Stimulated activated CD8-positive, alpha-beta memory T cell treated with anti-CD3 and anti-CD28 coated beads, Interleukin-15, amount 100 ng/mL, for 48 hours (primary cell): Measurements from ENCODE around the gene ARF4.
"Not testable (repeated sequence)": the region's sequence is repeated elsewhere in the genome, so short reads cannot be mapped to it uniquely, and the experiment has no call there.

Experiments
- DNase-seq, 2 donors: peaks; one replicate each; pipeline ENCODE4 v3.0.0-alpha.2; 2020; ENCODE audit warnings: low read depth in 2 of 2

ARF4 gene

GRCh38 chr3:57597127-57597923 lies at the start of gene ARF4:
Gene ARF4 (minus strand): TSS chr3:57597344. CDS start chr3:57597140, 204 bp downstream.
- DNase-seq = peak; percentile 100

DNA sequence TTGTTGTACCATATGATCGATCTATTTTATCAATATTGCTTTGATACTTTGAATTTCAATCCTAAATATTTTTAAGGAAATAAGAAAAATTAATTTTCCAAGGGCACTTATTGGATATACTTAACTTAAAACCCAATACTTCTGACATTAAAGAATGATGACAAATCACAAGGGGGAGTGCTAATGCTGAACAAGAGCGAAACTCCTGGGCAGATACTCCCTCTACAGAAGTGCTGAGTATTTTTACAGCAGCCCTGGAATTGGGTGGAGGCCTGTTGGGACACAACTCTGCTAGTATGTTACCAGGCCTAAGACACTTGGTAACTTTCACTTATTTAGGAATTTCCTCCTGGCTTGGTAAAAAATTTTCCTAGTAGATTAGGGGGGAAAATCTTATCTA lies 49.6 kb upstream of the ARF4 start:
- DNase-seq = no peak

GRCh38 chr3:57644740-57645139 lies 47.6 kb upstream of the ARF4 start:
- no peak for DNase-seq

DNA sequence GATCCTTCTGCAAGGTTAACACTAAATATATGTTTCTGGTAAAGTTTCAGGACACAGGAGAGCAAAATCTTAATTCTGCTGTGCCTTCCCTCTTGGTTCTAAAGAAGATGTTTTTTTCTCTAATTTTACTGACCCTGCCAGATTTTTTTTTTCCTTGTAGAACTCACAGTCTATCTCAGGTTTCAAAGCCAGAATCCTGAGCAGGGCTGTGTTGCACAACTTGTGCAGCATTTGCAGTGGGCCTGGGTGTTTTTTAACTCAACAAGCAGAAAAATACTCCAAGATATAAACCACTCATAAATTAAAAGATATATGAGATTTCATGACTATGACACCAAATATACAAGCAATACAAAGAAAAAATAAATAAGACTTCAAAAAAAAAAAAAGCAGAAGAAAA lies 40.2 kb upstream of the ARF4 start:
- DNase-seq = no peak

- DNase-seq = not testable (repeated sequence)
These were observed 37.1 kb upstream of the ARF4 start for GRCh38 chr3:57634259-57634658.

- DNase-seq = no peak
These were observed 30.8 kb upstream of the ARF4 start for GRCh38 chr3:57627976-57628375.

DNA sequence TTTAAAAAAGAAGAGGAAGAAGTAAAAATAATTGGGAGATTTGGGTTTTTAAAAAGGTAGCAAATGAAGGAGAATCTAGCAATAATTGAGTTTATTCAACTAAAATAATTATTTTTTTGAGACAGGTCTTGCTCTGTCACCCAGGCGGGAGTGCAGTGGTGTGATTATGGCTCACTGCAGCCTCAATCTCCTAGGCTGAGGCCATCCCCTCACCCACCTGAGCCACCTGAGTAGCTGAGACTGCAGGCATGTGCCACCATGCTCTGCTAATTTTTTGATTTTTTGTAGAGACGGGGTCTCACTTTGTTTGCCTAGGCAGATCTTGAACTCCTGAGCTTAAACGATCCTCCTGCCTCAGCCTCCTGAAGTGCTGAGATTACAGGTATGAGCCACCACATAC lies 27.7 kb upstream of the ARF4 start:
- no peak for DNase-seq

DNA sequence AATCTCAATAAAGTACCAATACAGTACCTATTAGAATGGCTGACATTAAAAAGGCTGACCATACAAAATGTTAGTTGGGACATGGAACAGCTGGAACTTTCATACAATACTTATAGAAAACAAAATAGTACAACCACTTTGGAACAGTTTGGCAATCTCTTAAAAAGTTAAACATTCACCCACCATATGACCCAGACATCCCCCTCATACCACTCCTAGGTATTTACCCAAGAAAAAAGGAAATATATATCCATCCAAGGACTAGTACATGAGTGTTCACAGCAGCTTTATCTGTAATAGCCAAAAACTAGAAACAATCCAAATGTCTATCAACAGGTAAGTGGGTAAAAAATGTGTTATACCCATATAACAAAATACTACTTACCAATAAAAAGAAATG lies 25.2 kb upstream of the ARF4 start:
- DNase-seq = no peak

GRCh38 chr3:57617739-57618138 lies 20.6 kb upstream of the ARF4 start:
- no peak for DNase-seq

DNA sequence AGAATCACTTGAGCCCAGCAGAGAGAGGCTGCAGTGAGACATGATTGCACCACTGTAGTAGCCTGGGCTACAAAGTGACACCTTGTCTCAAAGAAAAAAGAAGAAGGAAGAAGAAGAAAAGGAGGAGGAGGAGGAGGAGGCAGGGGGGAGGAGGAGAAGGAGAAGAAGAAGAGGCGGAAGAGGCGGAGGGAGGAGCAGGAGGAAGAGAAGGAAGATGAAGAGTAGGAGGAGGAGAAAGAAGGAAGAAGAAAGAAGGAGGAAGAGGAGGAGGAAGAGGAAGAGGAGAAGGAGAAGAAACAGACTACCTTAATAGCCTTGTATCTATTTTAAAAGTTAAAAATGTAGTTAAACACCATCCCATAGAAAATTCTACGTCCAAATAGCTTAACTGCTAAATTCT lies 19.1 kb upstream of the ARF4 start:
- DNase-seq = no peak

GRCh38 chr3:57611870-57612269 lies 14.7 kb upstream of the ARF4 start:
- not testable (repeated sequence) for DNase-seq

DNA sequence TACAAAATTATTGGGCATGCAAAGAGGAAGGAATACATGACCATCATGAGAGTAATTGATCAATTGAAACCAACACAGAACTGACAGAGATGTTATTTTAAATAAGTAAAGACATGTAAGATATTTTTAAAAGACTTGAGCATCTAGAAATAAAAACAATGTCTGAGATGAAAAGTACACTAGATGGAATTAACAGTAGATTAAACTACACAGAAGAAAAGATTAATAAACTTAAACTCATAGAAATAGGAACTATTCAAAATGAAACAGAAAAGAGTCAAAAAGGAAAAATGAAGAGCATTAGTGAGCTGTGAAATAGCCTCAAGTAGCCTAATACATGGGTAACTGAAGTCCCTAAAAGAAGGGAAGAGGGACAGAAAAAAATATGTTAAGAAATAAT lies 8.5 kb upstream of the ARF4 start:
- DNase-seq = no peak

- DNase-seq = no peak
These were observed 7.8 kb upstream of the ARF4 start for GRCh38 chr3:57604971-57605370.

DNA sequence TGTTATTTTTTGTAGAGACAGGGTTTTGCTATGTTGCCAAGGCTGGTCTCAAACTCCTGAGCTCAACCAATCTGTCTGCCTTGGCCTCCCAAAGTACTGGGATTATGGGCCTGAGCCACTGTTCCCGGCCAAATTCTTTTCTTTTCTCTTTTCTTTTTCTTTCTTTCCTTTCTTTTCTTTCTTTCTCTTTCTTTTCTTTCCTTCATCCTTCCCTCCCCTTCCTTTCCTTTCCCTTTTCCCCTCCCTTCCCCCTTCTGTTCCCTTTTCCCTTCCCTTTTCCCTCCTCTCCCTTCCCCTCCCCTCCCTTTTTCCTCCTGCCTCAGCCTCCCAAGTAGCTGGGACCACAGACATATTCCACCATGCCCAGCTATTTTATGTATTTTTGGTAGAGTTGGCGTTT lies 3.1 kb upstream of the ARF4 start:
- no peak for DNase-seq

DNA sequence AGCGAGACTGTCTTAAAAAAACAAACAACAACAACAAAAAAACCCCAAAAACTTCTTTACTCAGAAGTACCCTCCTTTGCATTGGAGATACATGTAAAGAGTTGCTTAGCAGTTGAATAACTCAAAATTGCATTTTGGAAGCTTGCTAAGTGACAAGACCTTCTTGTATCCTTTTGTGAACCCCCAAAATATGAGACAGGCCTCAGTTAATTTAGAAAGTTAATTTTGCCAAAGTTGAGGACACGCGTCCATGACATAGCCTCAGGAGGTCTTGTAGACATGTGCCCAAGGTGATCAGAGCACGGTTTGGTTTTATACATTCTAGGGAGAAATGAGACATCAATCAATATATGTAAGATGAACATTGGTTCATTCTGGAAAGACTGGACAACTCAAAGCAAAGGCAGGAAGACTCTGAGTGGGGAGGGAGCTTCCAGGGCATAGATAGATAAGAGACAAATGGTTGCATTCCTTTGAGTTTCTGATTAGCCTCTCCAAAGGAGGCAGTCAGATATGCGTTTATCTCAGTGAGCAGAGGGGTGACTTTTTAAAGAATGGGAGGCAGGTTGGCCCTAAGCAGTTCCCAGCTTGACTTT lies 1.7 kb upstream of the ARF4 start:
- DNase-seq = no peak

DNA sequence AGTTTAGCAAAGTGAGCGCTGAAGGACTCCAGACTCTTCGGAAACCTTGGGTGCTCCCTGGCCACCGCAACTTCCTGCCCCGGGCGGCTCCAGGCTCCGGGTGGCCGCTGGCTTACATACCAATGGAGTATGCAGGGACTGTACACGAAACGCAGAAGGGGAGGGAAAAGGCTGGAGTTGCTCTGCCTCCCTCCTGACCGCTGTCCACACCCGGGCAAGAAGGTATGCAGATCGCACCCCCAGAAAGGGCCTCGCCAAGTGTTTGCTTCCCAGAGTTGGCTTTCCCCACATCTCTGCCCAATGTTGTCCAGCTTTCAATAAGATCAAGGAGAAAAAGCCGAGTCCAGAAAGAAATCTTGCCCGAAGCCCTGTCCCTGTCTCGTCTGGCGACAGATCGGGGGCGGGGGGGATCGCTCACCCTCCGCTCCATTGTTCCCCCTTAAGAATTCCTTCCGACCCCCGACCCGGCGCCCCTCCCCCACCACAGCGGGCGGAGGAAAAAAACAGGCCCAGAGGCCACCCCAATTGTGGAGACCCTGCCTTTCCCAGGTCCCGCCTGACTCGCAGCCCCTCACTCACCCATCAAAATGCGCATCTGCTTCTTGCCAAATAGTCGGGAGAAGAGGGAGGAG lies 533 bp downstream of the ARF4 start:
- DNase-seq = peak; percentile 41 to 52

- no peak for DNase-seq
These were observed 2.6 kb downstream of the ARF4 start for GRCh38 chr3:57594576-57594975.

DNA sequence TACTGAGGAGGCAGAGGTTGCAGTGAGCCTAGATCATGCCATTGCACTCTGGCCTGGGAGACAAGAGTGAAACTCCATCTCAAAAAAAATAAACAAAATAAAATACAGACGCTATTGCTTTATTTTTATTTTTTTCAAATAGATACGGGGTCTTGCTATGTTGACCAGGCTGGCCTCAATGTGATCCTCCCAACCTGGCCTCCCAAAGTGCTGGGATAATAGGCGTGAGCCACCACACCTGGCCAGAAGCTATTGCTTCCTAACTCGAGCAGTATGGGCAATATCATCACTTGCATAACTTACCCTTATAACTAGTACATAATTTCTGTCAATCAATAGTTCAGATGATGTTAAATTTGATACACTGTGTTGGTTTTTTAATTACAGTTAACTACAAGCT lies 3.0 kb downstream of the ARF4 start:
- no peak for DNase-seq

DNA sequence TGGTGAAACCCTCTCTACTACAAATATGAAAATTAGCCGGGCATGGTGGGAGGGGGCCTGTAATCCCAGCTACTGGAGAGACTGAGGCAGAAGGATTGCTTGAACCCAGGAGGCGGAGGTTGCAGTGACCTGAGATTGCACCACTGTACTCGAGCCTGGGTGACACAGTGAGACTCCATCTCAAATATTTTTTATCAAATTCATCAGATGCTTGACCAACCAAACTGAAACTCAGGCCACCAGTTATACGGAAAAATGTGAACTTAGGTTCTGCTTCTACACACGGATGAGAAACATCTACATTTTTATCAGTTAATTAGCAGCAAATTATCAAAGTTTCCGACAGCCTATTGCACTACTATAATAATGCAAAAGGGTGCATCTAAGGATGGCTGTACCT lies 4.8 kb downstream of the ARF4 start:
- no peak for DNase-seq

DNA sequence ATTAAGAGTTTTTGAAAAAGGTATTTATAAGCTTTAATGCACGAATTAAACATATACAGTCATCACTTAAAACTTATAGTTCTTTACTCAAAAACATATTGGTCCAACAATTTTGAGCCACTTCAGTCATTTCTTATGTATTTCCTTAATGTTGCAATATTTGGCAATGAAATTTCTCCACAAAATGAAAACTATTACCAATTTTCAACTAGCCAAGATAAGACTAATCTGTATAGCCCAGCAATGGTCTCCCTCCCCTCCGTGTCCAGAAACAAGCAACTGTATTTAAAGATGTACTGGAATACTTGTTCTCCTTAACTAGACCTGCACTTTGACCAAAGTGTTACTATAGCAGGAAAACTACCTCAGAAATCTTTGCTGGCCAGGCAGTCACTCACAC lies 9.2 kb downstream of the ARF4 start:
- no peak for DNase-seq

- no peak for DNase-seq
These were observed 10.4 kb downstream of the ARF4 start for GRCh38 chr3:57586778-57587177.

DNA sequence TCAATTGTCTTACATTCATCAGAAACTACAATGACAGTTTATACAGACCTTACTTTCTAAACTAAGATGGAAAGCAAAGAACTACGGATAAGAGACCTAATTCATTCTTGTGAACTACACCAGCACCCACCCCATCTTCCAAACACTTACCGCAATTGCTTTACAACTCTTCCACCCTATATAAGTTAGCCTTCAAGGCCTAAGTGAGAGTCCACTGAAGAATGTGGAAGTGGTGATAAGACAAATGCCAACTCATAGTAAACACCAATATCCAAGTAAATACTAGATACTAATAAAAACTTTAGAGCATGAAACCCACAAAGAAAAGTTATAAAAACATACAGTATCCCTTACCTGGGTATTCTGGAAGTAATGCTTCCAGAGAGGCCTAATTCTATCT lies 13.6 kb downstream of the ARF4 start:
- no peak for DNase-seq

DNA sequence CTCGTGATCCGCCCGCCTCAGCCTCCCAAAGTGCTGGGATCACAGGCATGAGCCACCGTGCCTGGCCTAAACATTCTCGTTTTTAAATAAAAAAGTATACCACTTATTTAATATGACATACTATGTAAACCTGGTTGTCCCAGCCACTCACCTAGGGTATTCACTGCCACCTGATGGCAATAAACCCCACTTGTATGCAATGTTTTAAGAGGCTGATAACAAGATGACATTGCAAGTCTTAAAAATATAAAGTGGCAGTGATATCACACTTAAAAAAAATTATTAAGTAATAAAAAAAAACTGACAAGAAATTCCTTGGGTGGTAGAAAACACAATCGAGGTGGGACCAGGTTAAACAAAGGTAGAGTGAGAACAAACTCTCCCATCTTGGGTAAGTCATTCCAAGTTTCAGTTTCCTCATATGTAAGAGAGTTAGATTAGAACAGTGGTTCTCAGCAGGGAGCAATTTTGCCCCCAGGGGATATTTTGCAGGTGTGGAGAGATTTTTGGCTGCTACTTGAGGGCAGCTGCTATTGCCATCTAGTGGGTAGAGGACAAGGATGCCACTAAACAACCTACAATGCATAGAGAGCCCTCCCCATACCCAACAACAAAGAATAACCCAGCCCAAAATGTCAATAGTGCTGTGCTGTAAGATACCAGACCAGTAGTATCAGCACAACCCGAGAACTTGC lies 14.5 kb downstream of the ARF4 start:
- DNase-seq = no peak
